Measurements from ENCODE around the gene KRT84. TPM values are rescaled to one million over a fixed set of nuclear protein-coding genes. Genes with fewer than 3 reads are reported as not detected.

The KRT84 gene
- total RNA-seq, 1 donor from 2014 or later: not detected

DNA sequence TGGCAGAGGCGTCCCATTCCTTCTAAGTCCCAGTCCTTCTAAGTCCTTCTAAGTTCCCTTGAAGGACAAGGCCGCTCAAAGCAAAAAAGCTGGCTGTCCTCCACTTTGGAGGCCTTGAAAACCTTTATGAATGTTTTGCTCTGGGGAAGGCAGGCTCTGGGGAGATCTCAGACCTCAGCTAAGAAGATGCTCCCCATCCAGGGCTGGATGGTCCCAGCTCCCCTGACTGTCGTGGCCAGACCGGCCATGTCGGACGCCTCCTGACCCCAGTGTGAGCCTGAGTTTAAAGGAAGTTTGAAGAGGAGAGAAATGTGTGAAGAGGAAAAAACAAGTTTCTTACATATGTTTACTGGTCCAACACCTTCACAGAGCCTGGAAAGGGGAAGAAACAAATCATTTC, 5.9 kb downstream of the KRT84 start:
- H3K79me2 ChIP-seq (ENCODE audit: low read depth): no peaks in the 10 kb centered on the region
- Mint-ChIP-seq H3K4me3 (no peak overlapping the region), H3K9me3 (no peaks in the 10 kb centered on the region), H3K4me1 (no peaks in the 10 kb centered on the region), H3K27me3 (ENCODE audit: insufficient read depth, low read depth) (peaks cover 3% of the 10 kb centered on the region), H3K27ac (no peak overlapping the region), H3K36me3 (no peaks in the 10 kb centered on the region)
- no peaks in the 10 kb centered on the region for H4K20me1 ChIP-seq (ENCODE audit: low read depth)
- H3K27ac ChIP-seq: no peak overlapping the region
- no peak for TF ChIP-seq EZH2phosphoT487 (IDR thresholded peaks at IDR 0.05)
- no peak for TF ChIP-seq EZH2 (IDR thresholded peaks at IDR 0.05)
- TF ChIP-seq CTCF (IDR thresholded peaks at IDR 0.05): no peak
- no peaks in the 10 kb centered on the region for H3K9me3 ChIP-seq (ENCODE audit: low read depth)
- no peak overlapping the region for H3K4me2 ChIP-seq
- no peaks in the 10 kb centered on the region for H3K27me3 ChIP-seq
- H2AFZ ChIP-seq (replicated peaks): no peak overlapping the region
- DNase-seq (ENCODE audit: low spot score): no peak
- no peaks in the 10 kb centered on the region for H3K36me3 ChIP-seq
- H3K4me3 ChIP-seq: no peak overlapping the region
- H3F3A ChIP-seq (ENCODE audit: low read depth): no peaks in the 10 kb centered on the region
- H3K9ac ChIP-seq: no peak overlapping the region
- H3K4me1 ChIP-seq: no peaks in the 10 kb centered on the region

- H3K36me3 ChIP-seq: no peaks in the 10 kb centered on the region
- Mint-ChIP-seq H3K27me3 (ENCODE audit: insufficient read depth, low read depth) (peaks cover 3% of the 10 kb centered on the region), H3K27ac (no peak overlapping the region), H3K9me3 (no peaks in the 10 kb centered on the region), H3K4me3 (no peak overlapping the region), H3K36me3 (no peaks in the 10 kb centered on the region), H3K4me1 (no peaks in the 10 kb centered on the region)
- TF ChIP-seq CTCF (IDR thresholded peaks at IDR 0.05) (no peak), EZH2 (IDR thresholded peaks at IDR 0.05) (no peak), EZH2phosphoT487 (IDR thresholded peaks at IDR 0.05) (no peak)
- no peaks in the 10 kb centered on the region for H3K27me3 ChIP-seq
- no peak overlapping the region for H3K9ac ChIP-seq
- H4K20me1 ChIP-seq (ENCODE audit: low read depth): no peaks in the 10 kb centered on the region
- no peak overlapping the region for H2AFZ ChIP-seq (replicated peaks)
- H3K4me3 ChIP-seq: no peak overlapping the region
- H3F3A ChIP-seq (ENCODE audit: low read depth): no peaks in the 10 kb centered on the region
- H3K27ac ChIP-seq: no peak overlapping the region
- DNase-seq (ENCODE audit: low spot score): no peak
- H3K9me3 ChIP-seq (ENCODE audit: low read depth): no peaks in the 10 kb centered on the region
- no peak overlapping the region for H3K4me2 ChIP-seq
- no peaks in the 10 kb centered on the region for H3K79me2 ChIP-seq (ENCODE audit: low read depth)
- H3K4me1 ChIP-seq: no peaks in the 10 kb centered on the region
These were observed 7.4 kb downstream of the KRT84 start for GRCh38 chr12:52378091-52378490.

DNA sequence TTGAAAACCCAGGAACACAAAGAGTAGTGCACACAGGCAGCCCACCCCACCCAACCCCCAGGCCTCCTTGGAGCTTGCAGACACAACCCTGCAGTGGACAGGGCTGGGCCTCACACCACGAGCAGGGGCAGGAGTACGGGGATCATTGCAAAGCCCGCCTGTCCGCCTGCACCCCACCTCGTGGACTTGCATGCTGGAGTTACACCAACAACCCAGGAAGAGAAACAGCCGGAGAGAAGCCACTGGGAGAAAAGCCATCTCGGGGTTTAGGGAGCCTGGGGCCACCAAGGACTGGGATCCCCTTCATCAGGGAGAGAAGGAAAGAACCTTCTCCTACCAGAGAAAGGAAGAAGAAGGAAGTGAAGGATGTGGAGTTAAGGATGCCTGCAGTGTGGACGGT, 8.2 kb downstream of the KRT84 start:
- no peak for TF ChIP-seq EZH2phosphoT487 (IDR thresholded peaks at IDR 0.05)
- TF ChIP-seq CTCF (IDR thresholded peaks at IDR 0.05): no peak
- TF ChIP-seq EZH2 (IDR thresholded peaks at IDR 0.05): no peak
- H3K9me3 ChIP-seq (ENCODE audit: low read depth): no peaks in the 10 kb centered on the region
- no peak for DNase-seq (ENCODE audit: low spot score)
- Mint-ChIP-seq H3K36me3 (no peaks in the 10 kb centered on the region), H3K9me3 (no peaks in the 10 kb centered on the region), H3K27me3 (ENCODE audit: insufficient read depth, low read depth) (peaks cover 3% of the 10 kb centered on the region), H3K4me3 (no peak overlapping the region), H3K4me1 (no peaks in the 10 kb centered on the region), H3K27ac (no peak overlapping the region)
- H3F3A ChIP-seq (ENCODE audit: low read depth): no peaks in the 10 kb centered on the region
- H3K79me2 ChIP-seq (ENCODE audit: low read depth): no peaks in the 10 kb centered on the region
- no peaks in the 10 kb centered on the region for H3K36me3 ChIP-seq
- no peaks in the 10 kb centered on the region for H4K20me1 ChIP-seq (ENCODE audit: low read depth)
- no peaks in the 10 kb centered on the region for H3K27me3 ChIP-seq
- no peak overlapping the region for H3K9ac ChIP-seq
- no peak overlapping the region for H3K27ac ChIP-seq
- no peak overlapping the region for H3K4me2 ChIP-seq
- H2AFZ ChIP-seq (replicated peaks): no peak overlapping the region
- no peaks in the 10 kb centered on the region for H3K4me1 ChIP-seq
- no peak overlapping the region for H3K4me3 ChIP-seq

Measured in neural progenitor cell (in vitro differentiated cells).